HepG2 (cell line): Measurements from ENCODE around the gene TIAM1. TPM values are rescaled to one million over a fixed set of nuclear protein-coding genes. Genes with fewer than 3 reads are reported as not detected.

Source experiments
- ATAC-seq: fragments of 200-7000 bp; cut with Tn5 transposase; 3 replicates; pipeline ENCODE4 v1.9.1; 2020; ENCODE audit warnings: mild to moderate bottlenecking, moderate library complexity
- BruUV-seq: library from RNA; stranded (reverse); fragments of 400-500 nt; replicated peaks from 2 replicates; lab custom pipeline; 2021; lab: Mats Ljungman, UMichigan
- CTCF ChIA-PET: fragments of 300-600 bp; formaldehyde crosslinking; extraction: SDS; loops from one replicate; lab custom pipeline; 2021; ENCODE audit warnings: low total read pairs, inconsistent platforms, low intra/inter-chr PET ratio; lab: Yijun Ruan, JAX
- POLR2A ChIA-PET: fragments of 350-600 bp; sonication (Branson Sonifier 250); formaldehyde crosslinking; loops from one replicate; lab custom pipeline; 2020; ENCODE audit warnings: antibody characterized with exemption, inconsistent platforms; lab: Yijun Ruan, JAX
- DNase-seq: peaks from one replicate; pipeline ENCODE4 v3.0.0-alpha.2; 2015; ENCODE audit warnings: low spot score
- FAIRE-seq: peaks from 3 replicates; lab custom pipeline; 2011; peaks lifted over from hg19 to GRCh38; lab: Jason Lieb, UNC
- H2AFZ ChIP-seq: one replicate; pipeline ENCODE4 v1.6.1; 2011; ENCODE audit warnings: low read length, inconsistent platforms
- H3K27ac ChIP-seq: fragments of 300-600 bp; 3 replicates; pipeline ENCODE4 v1.8.0; 2011; ENCODE audit warnings: mixed run types, mild to moderate bottlenecking, mixed read lengths, low read length, inconsistent platforms; ENCODE audit not compliant: insufficient read depth; ENCODE audit errors: extremely low read length
- H3K27me3 ChIP-seq, 2 experiments: fragments of 200-600 bp in 1 of 2; 2 replicates in 1 of 2; 3 replicates in 1 of 2; pipeline versions ENCODE4 v1.6.0 to v1.8.0; 2011; ENCODE audit warnings: low read length in 2 of 2, mild to moderate bottlenecking in 2 of 2, moderate library complexity in 2 of 2, inconsistent platforms in 1 of 2; ENCODE audit not compliant: insufficient read depth in 2 of 2, control insufficient read depth in 1 of 2
- H3K36me3 ChIP-seq, 2 experiments: fragments of 200-600 bp in 1 of 2; replicated peaks in 1 of 2; 2 replicates in 1 of 2; 3 replicates in 1 of 2; pipeline versions ENCODE4 v1.5.1 to v1.8.0; 2011; ENCODE audit warnings: low read length in 2 of 2, inconsistent platforms in 1 of 2; ENCODE audit not compliant: insufficient read depth in 2 of 2, control insufficient read depth in 1 of 2
- H3K4me1 ChIP-seq: 2 replicates; pipeline ENCODE4 v1.5.1; 2012; ENCODE audit warnings: low read length, inconsistent platforms; ENCODE audit not compliant: insufficient read depth
- H3K4me2 ChIP-seq: 2 replicates; pipeline ENCODE4 v1.6.0; 2011; ENCODE audit warnings: low read depth, low read length, inconsistent platforms
- H3K4me3 ChIP-seq, 3 experiments: fragments of 200-600 bp in 1 of 3; sonication (generic), shearing (Covaris generic) in 1 of 3; replicated peaks in 1 of 3; 2 replicates each; pipeline ENCODE4 v1.5.1; 2011 to 2016; ENCODE audit warnings: low read length in 3 of 3, inconsistent platforms in 2 of 3, low read depth in 2 of 3, mild to moderate bottlenecking in 2 of 3, control low read depth in 1 of 3, mixed read lengths in 1 of 3; ENCODE audit not compliant: insufficient read depth in 1 of 3
- H3K79me2 ChIP-seq: one replicate; pipeline ENCODE4 v1.6.1; 2011; ENCODE audit warnings: low read length, inconsistent platforms; ENCODE audit not compliant: insufficient read depth
- H3K9ac ChIP-seq: 2 replicates; pipeline ENCODE4 v1.6.0; 2011; ENCODE audit warnings: mild to moderate bottlenecking, low read depth, low read length, inconsistent platforms; ENCODE audit not compliant: insufficient read depth
- H3K9me3 ChIP-seq: 2 replicates; pipeline ENCODE4 v1.5.1; 2012; ENCODE audit warnings: mild to moderate bottlenecking, low read length
- H4K20me1 ChIP-seq: 2 replicates; pipeline ENCODE4 v1.6.0; 2011; ENCODE audit warnings: inconsistent platforms, mild to moderate bottlenecking, low read length, moderate library complexity; ENCODE audit not compliant: insufficient read depth
- CSRNP1 ChIP-seq: sonication (generic); formaldehyde crosslinking; IDR thresholded peaks from 2 replicates; pipeline ENCODE4 v1.8.1; 2023; ENCODE audit warnings: mild to moderate bottlenecking, missing genetic modification reagents
- EZH2 ChIP-seq: conservative IDR thresholded peaks from 2 replicates; pipeline ENCODE4 v1.6.1; 2012; ENCODE audit warnings: mild to moderate bottlenecking, low read depth, low read length, moderate library complexity
- HIVEP1 ChIP-seq: sonication (generic); formaldehyde crosslinking; IDR thresholded peaks from 2 replicates; pipeline ENCODE4 v1.4.0; 2020; ENCODE audit warnings: mild to moderate bottlenecking, missing genetic modification reagents
- SOX5 ChIP-seq: IDR thresholded peaks from 2 replicates; pipeline ENCODE4 v1.6.1; 2016; ENCODE audit warnings: borderline replicate concordance
- YY1 ChIP-seq: IDR thresholded peaks from 2 replicates; pipeline ENCODE4 v1.6.1; 2011; ENCODE audit warnings: low read length, low read depth, moderate library complexity, mild to moderate bottlenecking; ENCODE audit not compliant: insufficient read depth, insufficient replicate concordance
- ZKSCAN5 ChIP-seq: sonication (generic); formaldehyde crosslinking; IDR thresholded peaks from 2 replicates; pipeline ENCODE4 v1.5.1; 2020; ENCODE audit warnings: mild to moderate bottlenecking, missing genetic modification reagents
- ZNF607 ChIP-seq: sonication (generic); formaldehyde crosslinking; IDR thresholded peaks from 2 replicates; pipeline ENCODE4 v1.5.1; 2020; ENCODE audit warnings: missing genetic modification reagents, mild to moderate bottlenecking, borderline replicate concordance
- WGBS: methylation state at CpG from one replicate; pipeline ENCODE4 v1.1.6; 2017; ENCODE audit warnings: low lambda C conversion rate; 5-methylcytosine and 5-hydroxymethylcytosine counted together
- in situ Hi-C: cut with HindIII; loops from 2 replicates; pipeline ENCODE4 v1.10.0; 2017; ENCODE audit warnings: low pct_unique_long_range_greater_than_20kb; ENCODE audit not compliant: extremely low pct_ligation_motif_present
- intact Hi-C: fragments of 100-400 bp; cut with micrococcal nuclease; formaldehyde crosslinking; loops from one replicate; pipeline ENCODE4 v1.10.0; 2022; ENCODE audit not compliant: unreplicated experiment
- polyA plus RNA-seq, 8 experiments: library from polyadenylated mRNA; depleted of rRNA in 3 of 8; stranded (reverse) in 7 of 8; unstranded in 1 of 8; fragments of >200 nt; fragmentation: Illumina TruSeq in 4 of 8; extraction: Trizol in 4 of 8; gene quantifications; 2 replicates each; pipeline versions ENCODE4 v1.2.1 to v1.2.3, GENCODE V29; 2011 to 2016; ENCODE audit warnings: low read depth in 4 of 8, missing spikeins in 1 of 8, mixed read lengths in 1 of 8; ENCODE audit not compliant: insufficient read depth in 1 of 8
- total RNA-seq, 5 experiments: library from RNA; depleted of rRNA; stranded (reverse); fragments of >200 nt; fragmentation: Illumina TruSeq; extraction: Trizol; gene quantifications; 2 replicates each; pipeline ENCODE4 v1.2.3, GENCODE V29; 2016; ENCODE audit warnings: low read depth in 1 of 5
- TF ChIP-seq, protein P1 (sequence below): sonication (generic); formaldehyde crosslinking; IDR thresholded peaks from 2 replicates; pipeline ENCODE4 v1.8.0; 2022; ENCODE audit warnings: mild to moderate bottlenecking, missing genetic modification reagents; ENCODE audit not compliant: insufficient replicate concordance

Gene TIAM1
- total and polyA plus RNA-seq, 2 of the 13 experiments (the other 11 are each of a cell fraction or from before 2014, with no cell fraction given): 0.13 to 0.24 TPM

GRCh38 chr21:31184876-31185275 lies 159.2 kb downstream of the TIAM1 start:
- 49% methylated on average over 6 of the region's 6 CpGs for WGBS
- no peak overlapping the region for H2AFZ ChIP-seq
- no peaks in the 10 kb centered on the region for H4K20me1 ChIP-seq
- H3K36me3 ChIP-seq: no peaks in the 10 kb centered on the region
- intact Hi-C loops (no loop called here), in situ Hi-C loops (loop anchor here (5.0 kb wide), 1 partner anchor 88 kb away; no protein-coding TSS in a partner anchor)
- H3K4me2 ChIP-seq: no peak overlapping the region
- BruUV-seq: no TSS peak
- ChIA-PET CTCF (no interaction called here), POLR2A (no interaction called here)
- ATAC-seq (no peak), FAIRE-seq (no peak), DNase-seq (no peak)
- no peak overlapping the region for H3K27ac ChIP-seq
- no peaks in the 10 kb centered on the region for H3K79me2 ChIP-seq
- no peak for TF ChIP-seq ZNF607 (CRISPR knock-in tag)
- no peak for TF ChIP-seq EZH2
- no peak for TF ChIP-seq HIVEP1
- TF ChIP-seq CSRNP1 (CRISPR knock-in tag): no peak
- no peak for TF ChIP-seq SOX5 (CRISPR knock-in tag)
- TF ChIP-seq ZKSCAN5: no peak
- TF ChIP-seq, protein P1, sequence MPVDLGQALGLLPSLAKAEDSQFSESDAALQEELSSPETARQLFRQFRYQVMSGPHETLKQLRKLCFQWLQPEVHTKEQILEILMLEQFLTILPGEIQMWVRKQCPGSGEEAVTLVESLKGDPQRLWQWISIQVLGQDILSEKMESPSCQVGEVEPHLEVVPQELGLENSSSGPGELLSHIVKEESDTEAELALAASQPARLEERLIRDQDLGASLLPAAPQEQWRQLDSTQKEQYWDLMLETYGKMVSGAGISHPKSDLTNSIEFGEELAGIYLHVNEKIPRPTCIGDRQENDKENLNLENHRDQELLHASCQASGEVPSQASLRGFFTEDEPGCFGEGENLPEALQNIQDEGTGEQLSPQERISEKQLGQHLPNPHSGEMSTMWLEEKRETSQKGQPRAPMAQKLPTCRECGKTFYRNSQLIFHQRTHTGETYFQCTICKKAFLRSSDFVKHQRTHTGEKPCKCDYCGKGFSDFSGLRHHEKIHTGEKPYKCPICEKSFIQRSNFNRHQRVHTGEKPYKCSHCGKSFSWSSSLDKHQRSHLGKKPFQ (CRISPR knock-in tag): no peak
- no peak for TF ChIP-seq YY1
- H3K9ac ChIP-seq: no peak overlapping the region
- H3K4me1 ChIP-seq: no peaks in the 10 kb centered on the region
- no peaks in the 10 kb centered on the region for H3K9me3 ChIP-seq
- no peaks in the 10 kb centered on the region for H3K27me3 ChIP-seq
- no peak overlapping the region for H3K4me3 ChIP-seq
